Panc1 (cell line): Measurements from ENCODE around the gene AIFM3. TPM values are rescaled to one million over a fixed set of nuclear protein-coding genes. Genes with fewer than 3 reads are reported as not detected.
"Not testable (repeated sequence)": the region's sequence is repeated elsewhere in the genome, so short reads cannot be mapped to it uniquely, and the experiment has no call there.

ENCODE experiments used
- ATAC-seq: fragments of 200-7000 bp; cut with Tn5 transposase; 2 replicates; pipeline ENCODE4 v1.9.1; 2020; ENCODE audit warnings: mild to moderate bottlenecking, moderate library complexity
- BruUV-seq: library from RNA; stranded (reverse); fragments of 400-500 nt; replicated peaks from 2 replicates; lab custom pipeline; 2021; lab: Mats Ljungman, UMichigan
- CTCF ChIA-PET: fragments of 300-600 bp; sonication (Branson Sonifier 250); formaldehyde crosslinking; loops from one replicate; lab custom pipeline; 2022; ENCODE audit warnings: antibody characterized with exemption; lab: Charles Lee
- POLR2A ChIA-PET: fragments of 300-600 bp; sonication (Branson Sonifier 250); formaldehyde crosslinking; loops from one replicate; lab custom pipeline; 2022; ENCODE audit warnings: antibody characterized with exemption; lab: Charles Lee
- DNase-seq: peaks from one replicate; pipeline ENCODE4 v3.0.0-alpha.2; 2010; ENCODE audit warnings: low read depth, low spot score
- H3K27ac ChIP-seq: 2 replicates; pipeline ENCODE4 v1.5.1; 2011; ENCODE audit warnings: mild to moderate bottlenecking, low read length, inconsistent platforms
- H3K27me3 ChIP-seq: fragments of 200-500 bp; sonication (Bioruptor generic); 2 replicates; pipeline ENCODE4 v1.6.0; 2014; ENCODE audit warnings: low read length, inconsistent platforms; ENCODE audit not compliant: control insufficient read depth, insufficient read depth
- H3K36me3 ChIP-seq: fragments of 200-500 bp; sonication (Bioruptor generic); 2 replicates; pipeline ENCODE4 v1.5.1; 2014; ENCODE audit warnings: inconsistent platforms, mild to moderate bottlenecking, low read length, moderate library complexity; ENCODE audit not compliant: control insufficient read depth, insufficient read depth
- H3K4me1 ChIP-seq: 2 replicates; pipeline ENCODE4 v1.5.1; 2011; ENCODE audit warnings: inconsistent platforms, mild to moderate bottlenecking, low read length, moderate library complexity; ENCODE audit not compliant: control insufficient read depth, insufficient read depth
- H3K4me3 ChIP-seq, 2 experiments: 2 replicates each; pipeline ENCODE4 v1.5.1; 2011 to 2012; ENCODE audit warnings: low read depth in 2 of 2, low read length in 2 of 2, mild to moderate bottlenecking in 2 of 2, inconsistent platforms in 1 of 2, moderate library complexity in 1 of 2
- H3K9me3 ChIP-seq: fragments of 200-500 bp; sonication (Bioruptor generic); 2 replicates; pipeline ENCODE4 v1.5.1; 2014; ENCODE audit warnings: low read depth, mild to moderate bottlenecking, inconsistent platforms, low read length, moderate library complexity; ENCODE audit not compliant: control insufficient read depth, insufficient read depth
- POLR2AphosphoS5 ChIP-seq: IDR thresholded peaks from 2 replicates; pipeline ENCODE4 v1.6.1; 2012; ENCODE audit warnings: mild to moderate bottlenecking, low read depth, low read length, moderate library complexity
- SIN3A ChIP-seq: IDR thresholded peaks from 2 replicates; pipeline ENCODE4 v1.6.1; 2012; ENCODE audit warnings: low read depth, mild to moderate bottlenecking, low read length, moderate library complexity, borderline replicate concordance; ENCODE audit not compliant: insufficient read depth
- TCF7L2 ChIP-seq: IDR thresholded peaks from 2 replicates; pipeline ENCODE4 v1.6.1; 2011; ENCODE audit warnings: mild to moderate bottlenecking, low read depth, low read length, inconsistent platforms
- in situ Hi-C: cut with HindIII; loops from 2 replicates; pipeline ENCODE4 v1.10.0; 2016; ENCODE audit warnings: low sequenced_read_pairs, low pct_unique_long_range_greater_than_20kb
- intact Hi-C: fragments of 100-400 bp; cut with micrococcal nuclease; formaldehyde crosslinking; loops from one replicate; pipeline ENCODE4 v1.10.0; 2022; ENCODE audit not compliant: unreplicated experiment
- total RNA-seq: library from RNA; stranded (reverse); gene quantifications from one replicate; pipeline ENCODE4 v1.2.1, GENCODE V29; 2021; ENCODE audit not compliant: unreplicated experiment
- TF ChIP-seq, protein P1 (sequence below), 2 experiments: IDR thresholded peaks; 2 replicates each; pipeline ENCODE4 v1.6.1; 2011 to 2012; ENCODE audit warnings: low read depth in 2 of 2, control low read depth in 1 of 2, low read length in 1 of 2, mild to moderate bottlenecking in 1 of 2, moderate library complexity in 1 of 2; ENCODE audit not compliant: insufficient read depth in 1 of 2
- TF ChIP-seq, protein P2 (sequence below): fragments of 450-650 bp; IDR thresholded peaks from 2 replicates; pipeline ENCODE4 v1.5.1; 2017; ENCODE audit warnings: mild to moderate bottlenecking

Gene AIFM3
- total RNA-seq, 1 experiment from 2014 or later: 2.7 TPM

DNA sequence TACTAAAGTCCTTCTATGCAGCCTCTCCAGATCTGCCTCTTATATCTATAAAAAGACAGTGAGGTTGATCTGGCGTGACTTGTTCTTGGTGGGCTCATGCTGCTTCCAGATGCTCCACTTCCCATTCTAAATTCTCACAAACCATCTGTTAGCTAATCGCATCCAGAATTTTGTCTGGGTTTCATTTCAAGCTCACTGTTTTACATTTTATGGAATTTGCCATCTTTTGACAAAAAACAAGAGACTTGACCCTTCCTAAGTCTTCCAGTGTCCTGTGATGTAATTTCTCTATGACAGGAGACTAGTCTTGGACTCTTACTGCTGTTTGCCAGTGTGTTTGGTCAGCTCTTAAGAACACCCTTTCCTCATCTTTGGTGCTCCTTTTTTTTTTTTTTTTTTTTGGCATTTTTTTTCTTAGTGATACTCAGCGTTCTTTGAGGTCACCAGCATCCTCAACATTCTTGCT lies 26.8 kb upstream of the AIFM3 start:
- H3K27ac ChIP-seq: no peak overlapping the region
- BruUV-seq: no TSS peak
- no peak overlapping the region for H3K4me3 ChIP-seq
- no peak for TF ChIP-seq POLR2AphosphoS5
- TF ChIP-seq, protein P1, sequence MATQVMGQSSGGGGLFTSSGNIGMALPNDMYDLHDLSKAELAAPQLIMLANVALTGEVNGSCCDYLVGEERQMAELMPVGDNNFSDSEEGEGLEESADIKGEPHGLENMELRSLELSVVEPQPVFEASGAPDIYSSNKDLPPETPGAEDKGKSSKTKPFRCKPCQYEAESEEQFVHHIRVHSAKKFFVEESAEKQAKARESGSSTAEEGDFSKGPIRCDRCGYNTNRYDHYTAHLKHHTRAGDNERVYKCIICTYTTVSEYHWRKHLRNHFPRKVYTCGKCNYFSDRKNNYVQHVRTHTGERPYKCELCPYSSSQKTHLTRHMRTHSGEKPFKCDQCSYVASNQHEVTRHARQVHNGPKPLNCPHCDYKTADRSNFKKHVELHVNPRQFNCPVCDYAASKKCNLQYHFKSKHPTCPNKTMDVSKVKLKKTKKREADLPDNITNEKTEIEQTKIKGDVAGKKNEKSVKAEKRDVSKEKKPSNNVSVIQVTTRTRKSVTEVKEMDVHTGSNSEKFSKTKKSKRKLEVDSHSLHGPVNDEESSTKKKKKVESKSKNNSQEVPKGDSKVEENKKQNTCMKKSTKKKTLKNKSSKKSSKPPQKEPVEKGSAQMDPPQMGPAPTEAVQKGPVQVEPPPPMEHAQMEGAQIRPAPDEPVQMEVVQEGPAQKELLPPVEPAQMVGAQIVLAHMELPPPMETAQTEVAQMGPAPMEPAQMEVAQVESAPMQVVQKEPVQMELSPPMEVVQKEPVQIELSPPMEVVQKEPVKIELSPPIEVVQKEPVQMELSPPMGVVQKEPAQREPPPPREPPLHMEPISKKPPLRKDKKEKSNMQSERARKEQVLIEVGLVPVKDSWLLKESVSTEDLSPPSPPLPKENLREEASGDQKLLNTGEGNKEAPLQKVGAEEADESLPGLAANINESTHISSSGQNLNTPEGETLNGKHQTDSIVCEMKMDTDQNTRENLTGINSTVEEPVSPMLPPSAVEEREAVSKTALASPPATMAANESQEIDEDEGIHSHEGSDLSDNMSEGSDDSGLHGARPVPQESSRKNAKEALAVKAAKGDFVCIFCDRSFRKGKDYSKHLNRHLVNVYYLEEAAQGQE (IDR thresholded peaks at IDR 0.05; ENCODE audit: insufficient read depth in 1 of 2, low read depth in 2 of 2, low read length in 1 of 2): no peak
- TF ChIP-seq TCF7L2: no peak
- TF ChIP-seq, protein P2, sequence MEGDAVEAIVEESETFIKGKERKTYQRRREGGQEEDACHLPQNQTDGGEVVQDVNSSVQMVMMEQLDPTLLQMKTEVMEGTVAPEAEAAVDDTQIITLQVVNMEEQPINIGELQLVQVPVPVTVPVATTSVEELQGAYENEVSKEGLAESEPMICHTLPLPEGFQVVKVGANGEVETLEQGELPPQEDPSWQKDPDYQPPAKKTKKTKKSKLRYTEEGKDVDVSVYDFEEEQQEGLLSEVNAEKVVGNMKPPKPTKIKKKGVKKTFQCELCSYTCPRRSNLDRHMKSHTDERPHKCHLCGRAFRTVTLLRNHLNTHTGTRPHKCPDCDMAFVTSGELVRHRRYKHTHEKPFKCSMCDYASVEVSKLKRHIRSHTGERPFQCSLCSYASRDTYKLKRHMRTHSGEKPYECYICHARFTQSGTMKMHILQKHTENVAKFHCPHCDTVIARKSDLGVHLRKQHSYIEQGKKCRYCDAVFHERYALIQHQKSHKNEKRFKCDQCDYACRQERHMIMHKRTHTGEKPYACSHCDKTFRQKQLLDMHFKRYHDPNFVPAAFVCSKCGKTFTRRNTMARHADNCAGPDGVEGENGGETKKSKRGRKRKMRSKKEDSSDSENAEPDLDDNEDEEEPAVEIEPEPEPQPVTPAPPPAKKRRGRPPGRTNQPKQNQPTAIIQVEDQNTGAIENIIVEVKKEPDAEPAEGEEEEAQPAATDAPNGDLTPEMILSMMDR: no peak
- no peak for TF ChIP-seq SIN3A
- in situ Hi-C loops (no loop called here), intact Hi-C loops (loop anchor here (10.0 kb wide), 1 partner anchor 55 kb away; no protein-coding TSS in a partner anchor)
- H3K9me3 ChIP-seq: no peaks in the 10 kb centered on the region
- H3K36me3 ChIP-seq: no peaks in the 10 kb centered on the region
- POLR2A ChIA-PET: no interaction called here
- no peak for DNase-seq
- CTCF ChIA-PET: no interaction called here
- no peaks in the 10 kb centered on the region for H3K27me3 ChIP-seq
- no peak for ATAC-seq
- peaks cover 9% of the 10 kb centered on the region for H3K4me1 ChIP-seq

DNA sequence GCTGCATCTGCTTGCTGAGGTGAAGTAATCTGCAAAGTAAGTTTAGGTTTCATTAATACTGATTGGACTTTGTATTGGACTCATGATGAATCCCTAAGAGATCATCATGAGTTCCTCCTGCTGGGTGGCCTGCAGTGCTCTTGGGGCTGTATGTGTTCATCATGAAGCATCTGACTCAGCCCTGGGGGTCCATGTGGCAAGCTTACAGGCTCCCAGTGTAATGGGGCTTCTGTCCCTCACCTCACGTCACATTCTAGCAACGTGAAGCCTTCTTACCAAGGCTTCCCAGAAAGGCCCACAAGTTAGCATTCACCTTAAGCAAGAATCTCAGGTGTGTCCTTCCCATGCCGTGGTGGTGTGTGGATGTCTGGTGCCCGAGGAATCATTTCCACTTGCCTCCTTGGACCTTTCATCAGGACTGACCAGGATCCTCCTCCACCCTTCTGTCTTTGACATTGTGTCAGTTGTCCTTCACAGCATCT lies 26.1 kb upstream of the AIFM3 start:
- in situ Hi-C loops (no loop called here), intact Hi-C loops (loop anchor here (10.0 kb wide), 1 partner anchor 56 kb away; no protein-coding TSS in a partner anchor)
- BruUV-seq: no TSS peak
- no peaks in the 10 kb centered on the region for H3K9me3 ChIP-seq
- ATAC-seq: no peak
- no peaks in the 10 kb centered on the region for H3K36me3 ChIP-seq
- POLR2A ChIA-PET: no interaction called here
- peaks cover 16% of the 10 kb centered on the region for H3K4me1 ChIP-seq
- no peak overlapping the region for H3K27ac ChIP-seq
- no peak overlapping the region for H3K4me3 ChIP-seq
- TF ChIP-seq POLR2AphosphoS5: no peak
- TF ChIP-seq SIN3A: no peak
- TF ChIP-seq TCF7L2: no peak
- TF ChIP-seq, protein P1 (IDR thresholded peaks at IDR 0.05; ENCODE audit: insufficient read depth in 1 of 2, low read depth in 2 of 2, low read length in 1 of 2): no peak
- CTCF ChIA-PET: no interaction called here
- DNase-seq: no peak
- no peaks in the 10 kb centered on the region for H3K27me3 ChIP-seq

DNA sequence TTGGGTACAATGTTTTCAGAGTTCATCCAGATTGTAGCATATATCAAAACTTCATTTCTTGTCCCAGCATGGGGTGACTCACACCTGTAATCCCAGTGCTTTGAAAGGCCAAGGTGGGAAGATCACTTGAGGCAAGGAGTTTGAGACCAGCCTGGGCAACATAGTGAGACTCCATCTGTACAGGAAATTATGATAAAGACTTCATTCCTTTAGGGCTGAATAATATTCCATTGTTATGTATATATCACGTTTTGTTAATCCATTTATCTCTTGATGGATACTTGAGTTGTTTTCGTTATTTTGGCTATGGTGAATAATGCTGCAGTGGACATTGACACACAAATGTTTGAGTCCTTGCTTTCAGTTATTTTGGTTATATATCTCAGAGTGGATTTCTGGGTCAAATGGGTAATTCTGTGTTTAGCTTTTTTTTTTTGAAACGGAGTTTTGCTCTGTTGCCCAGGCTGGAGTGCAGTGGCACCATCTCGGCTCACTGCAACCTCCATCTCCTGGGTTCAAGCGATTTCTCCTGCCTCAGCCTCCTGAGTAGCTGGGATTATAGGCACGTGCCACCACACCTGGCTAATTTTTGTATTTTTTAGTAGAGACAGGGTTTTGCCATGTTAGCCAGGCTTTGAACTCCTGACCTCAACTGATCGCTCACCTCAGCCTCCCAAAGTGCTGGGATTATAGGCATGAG lies 24.7 kb upstream of the AIFM3 start:
- intact Hi-C loops: loop anchor here (10.0 kb wide), 1 partner anchor 58 kb away; no protein-coding TSS in a partner anchor
- BruUV-seq, in situ Hi-C loops, H3K9me3 ChIP-seq, POLR2A ChIA-PET, H3K27ac ChIP-seq, H3K4me3 ChIP-seq, ATAC-seq, CTCF ChIA-PET, H3K36me3 ChIP-seq, H3K27me3 ChIP-seq, DNase-seq: not testable (repeated sequence)
- H3K4me1 ChIP-seq: peaks cover 22% of the 10 kb centered on the region
